Measurements from ENCODE around the gene KNDC1.
"Not testable (repeated sequence)": the region's sequence is repeated elsewhere in the genome, so short reads cannot be mapped to it uniquely, and the experiment has no call there.

Gene KNDC1

DNA sequence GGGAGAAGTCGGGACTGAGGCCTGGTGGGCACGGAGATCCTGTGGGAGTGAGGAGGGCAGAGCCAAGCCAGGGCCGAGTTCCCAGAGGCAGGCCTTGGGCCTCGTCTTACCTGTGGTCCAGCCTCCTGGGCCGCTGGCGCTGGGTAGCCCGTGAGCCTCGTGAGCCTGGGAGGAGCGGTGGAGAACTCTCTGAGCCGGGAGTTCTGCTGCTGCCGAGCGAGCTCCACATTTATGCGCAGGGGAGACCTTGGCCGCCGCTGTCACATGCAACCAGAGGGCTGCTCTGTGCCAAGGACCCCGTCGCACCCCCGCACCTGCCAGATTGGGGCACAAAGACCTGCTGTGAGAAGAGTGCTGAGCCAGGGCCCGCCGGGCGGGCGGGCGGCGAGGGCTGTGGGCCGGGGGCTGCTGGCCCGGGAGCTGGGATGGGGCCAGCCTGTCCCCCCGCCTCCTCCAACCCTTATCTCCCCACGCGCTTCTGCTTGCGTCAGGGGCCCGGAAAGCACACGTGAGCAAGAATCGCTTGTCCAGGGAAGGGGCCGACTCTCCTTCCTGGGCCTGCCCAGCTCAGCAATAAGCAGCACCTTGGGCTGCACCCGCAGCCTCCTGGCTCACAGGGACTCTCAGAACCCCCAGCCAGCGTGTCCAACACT, 87.8 kb downstream of the KNDC1 start:
- DNase-seq: no peak

DNA sequence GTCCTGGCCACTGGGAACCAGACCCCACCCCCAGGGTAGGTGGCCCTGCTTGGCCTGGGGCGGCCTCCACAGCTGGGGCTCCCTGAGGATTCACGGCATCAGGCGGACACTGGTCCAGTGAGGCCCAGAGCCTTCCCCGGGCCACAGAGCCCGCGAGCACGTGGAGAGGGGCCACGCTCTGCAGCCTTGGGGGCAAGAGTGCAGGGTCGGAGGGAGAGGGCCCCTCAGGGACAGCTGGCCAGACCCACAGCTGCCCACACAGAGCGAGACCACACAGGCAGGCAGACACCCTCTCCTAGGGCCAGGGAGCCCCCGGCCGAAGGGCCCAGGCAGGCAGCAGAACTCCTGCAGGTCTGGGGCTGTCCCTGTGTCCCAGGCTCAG, 88.3 kb downstream of the KNDC1 start:
- DNase-seq: no peak

DNA sequence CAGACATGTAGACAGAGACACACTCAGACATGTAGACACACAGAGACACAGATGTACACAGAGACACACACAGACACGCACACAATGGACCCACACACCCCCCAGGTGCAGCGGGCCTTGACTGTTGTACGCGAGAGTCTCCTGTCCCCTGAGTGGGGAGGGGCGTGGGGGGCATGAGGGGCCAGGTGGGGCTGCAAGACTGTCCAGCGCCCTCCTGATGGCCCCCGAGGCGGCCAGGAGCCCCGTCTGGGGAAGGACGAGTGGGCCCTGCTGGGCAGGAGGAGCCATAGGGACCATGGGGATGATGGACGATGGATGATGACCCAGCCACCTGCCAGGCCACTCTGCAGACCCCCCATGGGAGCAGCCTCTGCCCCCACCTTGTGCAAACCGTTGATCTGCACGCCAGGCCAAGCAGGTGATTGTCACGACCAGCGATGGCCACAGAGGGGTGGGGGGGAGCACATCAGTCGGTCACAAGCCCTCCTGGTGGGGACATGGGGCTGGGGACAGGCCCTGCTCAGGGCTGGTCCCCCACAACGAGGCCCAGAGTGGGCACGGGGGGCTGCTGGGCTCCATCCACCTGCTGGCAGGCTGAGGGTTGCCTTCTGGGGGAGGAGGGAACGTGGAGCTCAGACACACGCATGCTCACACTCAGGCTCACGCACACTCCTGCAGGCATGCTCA, 89.2 kb downstream of the KNDC1 start:
- no peak for DNase-seq

DNA sequence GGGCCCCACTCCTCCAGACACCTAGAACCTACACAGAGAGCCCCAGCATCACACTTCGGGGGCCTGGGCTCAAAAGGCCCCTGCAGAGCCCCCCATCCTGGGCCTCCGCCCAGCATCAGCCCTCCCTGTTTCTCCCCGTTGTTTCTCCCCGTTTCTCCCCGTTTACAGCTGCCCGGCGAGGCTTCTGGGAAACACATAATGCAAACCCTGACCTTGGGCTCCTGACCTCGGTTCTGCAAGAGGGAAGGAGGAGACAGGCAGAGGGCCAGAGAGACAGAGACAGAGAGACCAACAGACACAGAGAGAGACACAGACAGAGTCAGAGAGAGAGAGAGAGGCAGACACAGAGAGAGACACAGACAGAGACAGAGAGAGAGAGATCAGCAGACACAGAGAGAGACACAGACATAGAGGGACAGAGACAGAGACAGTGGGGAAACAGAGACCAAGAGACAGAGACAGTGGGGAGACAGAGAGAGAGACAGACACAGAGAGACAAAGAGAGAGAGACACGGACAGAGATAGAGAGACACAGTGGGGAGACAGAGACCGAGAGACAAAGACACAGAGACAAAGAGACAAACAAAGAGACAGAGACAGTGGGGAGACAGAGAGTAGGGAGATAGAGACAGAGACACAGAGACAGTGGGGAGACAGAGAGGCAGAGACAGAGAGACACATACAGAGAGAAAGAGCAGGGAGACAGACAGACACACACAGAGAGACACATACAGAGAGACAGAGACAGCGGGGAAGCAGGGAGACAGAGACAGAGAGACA, 90.1 kb downstream of the KNDC1 start:
- no peak for DNase-seq

DNA sequence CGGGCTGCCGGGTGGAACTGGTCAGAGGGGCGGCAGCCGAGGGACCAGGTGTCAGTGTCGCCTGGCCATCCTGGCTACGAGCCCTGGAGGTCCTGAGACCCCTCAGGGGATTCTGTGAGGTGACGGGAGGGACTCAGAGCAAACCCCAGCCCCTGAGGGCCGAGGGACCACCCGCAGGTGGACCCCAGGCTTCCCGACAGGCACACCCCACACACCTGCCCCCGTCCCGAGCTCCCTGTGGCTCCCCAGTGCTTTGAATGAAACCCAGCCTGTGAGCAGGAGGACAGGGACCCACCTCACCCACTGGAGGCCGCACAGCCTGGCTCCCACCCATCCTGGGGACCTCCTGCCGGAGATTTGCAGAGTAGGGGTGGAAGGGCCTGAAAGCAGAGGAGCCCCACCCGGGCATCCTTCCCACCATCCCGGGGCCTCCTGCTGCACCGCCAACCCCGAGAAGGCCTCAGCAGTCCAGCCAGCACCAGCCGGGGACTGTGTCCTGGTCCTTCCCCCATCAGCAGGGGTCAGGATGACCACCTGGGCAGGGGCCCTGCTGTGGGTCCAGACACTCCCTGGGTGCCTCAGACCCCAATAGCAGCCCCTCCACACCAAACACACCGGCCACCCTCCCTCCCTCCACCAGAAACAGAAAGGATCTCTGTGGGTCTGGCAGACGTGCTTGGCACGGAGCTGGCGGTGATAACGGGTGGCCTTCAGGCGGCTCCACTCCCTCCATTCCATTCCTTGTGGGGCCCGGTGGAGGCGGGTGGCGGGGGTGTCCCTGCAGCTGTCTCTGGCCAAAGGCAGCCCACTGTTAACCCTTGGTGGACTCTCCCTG, 91.6 kb downstream of the KNDC1 start:
- DNase-seq: no peak

DNA sequence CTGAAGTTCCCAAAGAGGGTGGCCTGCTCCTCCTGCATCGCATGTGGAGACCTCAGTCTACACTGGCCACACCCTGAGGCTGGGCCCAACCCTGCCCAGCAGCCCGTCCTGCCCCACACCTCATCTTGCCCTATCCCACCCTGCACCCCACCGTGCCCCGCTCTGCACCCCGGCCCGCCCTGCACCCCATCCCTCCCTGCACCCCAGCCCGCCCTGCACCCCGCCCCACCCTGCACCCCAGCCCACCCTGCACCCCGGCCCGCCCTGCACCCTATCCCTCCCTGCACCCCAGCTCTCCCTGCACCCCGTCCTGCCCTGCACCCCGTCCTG, 92.2 kb downstream of the KNDC1 start:
- DNase-seq: no peak

DNA sequence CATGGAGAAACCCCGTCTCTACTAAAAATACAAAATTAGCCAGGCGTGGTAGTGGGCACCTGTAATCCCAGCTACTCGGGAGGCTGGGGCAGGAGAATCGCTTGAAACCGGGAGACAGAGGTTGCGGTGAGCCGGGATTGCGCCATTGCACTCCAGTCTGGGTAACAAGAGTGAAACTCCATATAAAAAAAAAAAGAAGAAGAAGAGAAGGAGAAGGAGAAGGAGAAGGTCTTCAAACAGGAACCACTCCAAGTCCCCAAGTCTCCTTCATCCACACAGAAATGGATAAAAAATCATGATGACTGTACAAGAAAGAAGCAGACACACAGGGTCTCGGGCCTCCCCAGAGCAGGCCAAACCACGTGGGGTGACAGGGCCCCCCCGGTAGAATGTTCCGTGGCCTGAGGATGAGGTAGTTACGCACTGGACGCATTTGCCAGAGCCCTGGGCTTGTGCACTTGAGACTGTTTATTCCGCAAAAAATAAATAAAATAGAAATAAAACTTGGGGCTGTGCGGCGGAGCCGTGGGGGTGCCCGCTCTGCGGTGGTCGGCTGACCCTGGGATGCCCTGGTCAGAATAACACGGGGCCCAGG, 93.4 kb downstream of the KNDC1 start:
- no peak for DNase-seq

DNA sequence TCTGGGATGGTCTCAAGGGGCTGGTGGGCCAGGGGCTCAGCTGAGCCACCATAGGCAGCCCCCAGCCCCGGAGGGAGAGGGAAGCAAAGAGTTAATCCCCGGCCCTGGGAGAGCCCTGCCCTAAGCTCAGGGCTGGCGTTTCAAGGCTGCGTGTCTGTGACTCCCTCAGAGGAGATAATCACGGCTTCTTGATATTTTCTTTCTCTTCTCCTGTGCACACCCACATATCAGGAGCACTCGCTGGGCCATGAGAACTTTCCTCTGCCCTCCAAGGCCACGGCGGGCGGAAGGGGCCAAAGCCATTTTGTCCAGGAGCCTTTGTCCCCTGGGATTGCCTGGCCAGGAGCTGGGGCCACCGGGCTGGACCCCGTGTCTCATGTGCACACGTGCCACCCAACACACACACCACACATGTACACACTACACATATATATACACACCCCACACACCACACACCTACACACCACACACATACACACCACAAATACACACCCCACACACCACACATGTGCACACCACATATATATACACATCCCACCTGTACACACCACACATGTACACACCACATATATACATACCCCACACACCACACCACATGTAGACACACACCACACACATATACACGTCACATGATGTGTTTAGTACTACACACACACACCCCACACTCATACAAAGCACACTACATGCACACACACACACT, 94.6 kb downstream of the KNDC1 start:
- DNase-seq: no peak

DNA sequence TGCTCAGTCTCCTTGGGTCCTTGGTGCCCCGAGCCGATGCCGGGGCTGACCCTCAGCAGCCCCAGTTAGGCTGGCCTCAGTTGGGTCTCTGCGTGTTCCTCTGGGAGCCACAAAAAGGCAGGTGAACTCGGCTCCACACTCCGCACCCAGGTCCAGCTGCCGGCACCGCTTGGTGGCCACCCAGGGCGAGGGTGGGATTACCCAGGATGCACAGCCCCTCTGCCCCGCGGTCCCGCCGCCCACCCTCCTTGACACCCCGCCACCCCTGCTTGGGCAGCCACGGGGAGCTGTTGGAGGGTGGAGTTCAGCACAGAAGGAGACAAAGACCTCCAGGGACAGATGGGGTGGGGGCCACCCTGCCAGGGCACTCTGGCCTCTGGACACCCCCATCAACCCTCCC, 95.3 kb downstream of the KNDC1 start:
- DNase-seq: no peak

DNA sequence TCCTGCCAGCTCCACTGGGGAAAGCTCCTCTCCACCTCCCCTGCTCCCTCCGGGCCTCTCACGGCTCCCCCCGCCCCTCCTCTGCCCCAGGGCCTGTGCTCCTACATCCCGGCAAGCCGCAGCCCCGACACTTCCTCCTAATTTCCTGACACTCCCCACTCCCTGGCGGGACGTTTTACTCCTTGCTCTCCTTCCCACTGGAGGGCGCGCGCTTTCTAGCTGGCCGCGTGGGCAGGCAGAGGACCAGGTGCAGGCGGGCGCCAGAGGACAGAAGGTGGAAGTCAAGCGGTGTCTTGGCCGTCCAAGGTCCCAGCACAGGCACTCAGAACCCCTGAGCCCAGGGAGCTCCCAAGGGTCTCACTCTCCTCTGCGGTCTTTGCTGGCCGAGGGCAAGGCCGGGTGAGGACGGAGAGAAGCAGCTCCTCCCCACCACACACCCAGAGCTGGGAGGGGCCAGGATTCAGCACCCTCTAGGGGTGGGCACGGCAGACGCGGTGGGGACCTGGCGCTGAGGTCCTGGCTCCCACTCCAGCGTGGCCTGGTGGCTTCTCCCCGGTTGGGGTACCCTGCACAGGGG, 97.6 kb downstream of the KNDC1 start:
- DNase-seq: no peak

DNA sequence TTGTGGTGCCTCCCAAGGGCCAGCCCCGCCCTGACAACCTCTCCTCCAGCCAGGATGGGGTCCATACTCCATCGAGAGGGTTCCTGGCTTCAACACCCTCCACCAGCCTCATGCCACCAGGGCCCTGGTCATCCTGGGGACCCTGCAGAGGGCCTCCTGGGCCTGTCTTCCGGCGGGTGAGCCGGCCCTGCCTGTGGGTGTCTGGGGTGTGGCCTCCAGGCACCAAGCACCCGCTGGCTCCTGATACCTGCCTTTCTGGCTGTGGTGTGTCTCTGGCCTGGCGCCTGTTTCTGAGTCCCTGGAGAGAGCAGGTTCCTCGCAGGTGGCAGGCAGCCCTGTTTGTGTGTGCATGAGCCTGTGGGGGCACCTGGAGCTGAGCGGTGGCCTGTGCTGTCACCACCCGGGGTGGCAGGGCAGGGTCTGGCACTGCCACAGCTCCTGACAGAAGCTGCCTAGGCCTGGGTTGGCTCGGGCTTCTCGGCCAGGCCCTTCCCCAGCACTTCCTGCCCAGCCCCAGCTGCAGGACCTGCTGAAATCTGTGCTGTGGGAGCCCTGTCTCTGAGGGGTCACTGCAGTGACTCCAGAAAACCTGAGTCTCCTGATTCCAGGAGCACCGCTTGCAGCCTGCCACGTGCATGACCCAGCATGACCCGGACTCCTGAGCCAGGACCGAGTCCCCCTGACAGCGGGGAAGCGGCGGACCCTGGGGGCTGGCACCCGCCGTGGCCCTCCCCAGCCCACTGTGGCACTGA, 98.2 kb downstream of the KNDC1 start:
- DNase-seq: peak; percentile 48

DNA sequence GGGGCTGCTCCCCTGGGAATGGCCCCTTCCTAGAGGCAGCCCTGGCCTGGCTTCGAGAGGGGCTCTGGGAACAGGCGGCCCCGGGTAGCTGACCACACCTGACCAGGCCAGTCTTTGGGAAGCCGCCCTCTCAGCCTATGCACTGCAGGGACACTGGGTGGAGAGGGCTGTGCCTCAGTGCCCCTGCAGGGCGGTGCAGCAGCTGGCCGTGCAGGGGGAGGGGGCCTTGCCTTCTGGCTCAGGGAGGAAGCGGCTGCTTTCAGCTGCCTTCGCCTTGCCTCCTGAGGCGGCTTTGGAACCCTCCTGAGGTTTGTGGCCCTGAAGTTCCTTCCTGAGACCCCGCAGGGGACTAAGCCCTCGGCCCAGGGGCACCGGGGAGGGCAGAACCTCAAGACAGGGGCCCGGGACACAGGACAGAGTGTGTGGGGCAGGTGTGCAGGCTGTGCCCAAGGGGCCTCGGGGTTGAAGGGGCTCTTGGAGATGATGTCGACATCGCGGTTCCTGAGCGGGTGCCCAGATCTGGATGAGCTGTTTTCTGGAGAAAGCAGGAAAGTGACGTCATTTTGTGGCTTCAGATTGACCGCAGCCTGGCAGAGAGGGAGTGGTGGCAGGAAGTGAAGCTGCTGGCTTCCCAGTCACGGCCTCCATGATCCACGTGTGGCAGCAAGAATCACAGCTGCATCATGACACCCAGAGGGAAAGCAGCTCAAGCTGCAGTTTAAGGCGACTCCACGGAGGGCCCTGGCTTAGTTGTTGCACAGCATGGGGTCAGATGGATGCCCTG, 99.0 kb downstream of the KNDC1 start:
- DNase-seq: no peak

DNA sequence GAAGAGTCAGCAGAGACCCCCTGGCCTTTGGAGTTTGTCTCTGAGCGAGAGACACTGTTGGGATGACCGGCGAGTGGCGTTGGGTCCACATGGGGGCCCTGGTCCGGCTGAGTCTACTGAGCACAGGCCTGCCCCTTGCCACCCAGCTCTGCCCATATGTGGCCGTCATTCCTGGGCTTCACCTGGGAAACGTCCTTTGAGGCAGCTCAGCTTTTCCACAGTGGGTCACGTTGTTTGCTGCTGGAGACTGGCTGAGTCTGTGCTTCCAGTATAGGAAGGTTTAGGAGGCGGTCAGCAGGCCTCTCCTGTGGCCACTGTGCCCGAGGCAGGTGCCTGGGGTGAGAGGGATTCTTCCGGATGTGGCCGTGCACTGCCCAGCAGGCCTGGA, 99.6 kb downstream of the KNDC1 start:
- DNase-seq: no peak

DNA sequence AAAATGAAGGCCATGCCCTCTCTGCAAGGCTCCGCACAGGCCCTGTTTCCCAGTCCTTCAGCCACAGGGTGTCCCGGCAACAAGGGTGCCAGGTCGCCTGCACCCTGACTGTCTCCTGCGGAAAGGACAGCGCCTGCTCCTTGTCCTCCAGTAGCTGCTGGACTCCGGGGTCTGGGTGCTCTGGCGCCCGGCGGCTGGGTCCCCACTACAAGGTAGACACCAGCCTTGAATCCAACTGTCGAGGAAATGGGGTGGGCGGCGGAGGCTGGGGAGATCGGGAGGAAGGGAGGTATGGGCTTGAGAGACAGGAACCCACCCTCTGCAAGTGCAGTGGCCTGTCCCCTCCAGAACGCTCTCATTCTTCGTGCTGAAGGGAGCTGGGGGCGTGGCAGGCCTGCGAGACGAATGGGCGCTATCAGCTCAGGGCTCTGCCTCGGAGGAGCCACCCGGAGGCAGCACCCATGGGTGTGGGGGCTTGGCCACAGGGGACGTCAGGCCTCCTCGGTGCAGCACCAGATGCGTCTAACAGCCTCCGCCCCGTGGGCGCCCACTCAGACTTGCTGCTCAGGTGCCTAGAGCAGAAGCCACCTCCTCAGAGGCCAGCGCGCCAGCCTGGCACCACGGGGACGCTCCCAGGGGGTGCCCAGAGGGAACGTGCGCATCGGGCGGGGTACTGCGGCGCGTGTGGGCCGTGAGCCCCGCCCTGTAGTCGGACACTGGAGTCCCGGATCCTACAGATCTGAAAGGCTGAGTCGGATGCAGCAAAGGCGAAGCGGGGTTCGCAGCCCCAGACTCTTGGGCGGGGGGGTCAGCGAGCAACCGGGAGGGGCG, 101.1 kb downstream of the KNDC1 start:
- DNase-seq: peak; percentile 46

DNA sequence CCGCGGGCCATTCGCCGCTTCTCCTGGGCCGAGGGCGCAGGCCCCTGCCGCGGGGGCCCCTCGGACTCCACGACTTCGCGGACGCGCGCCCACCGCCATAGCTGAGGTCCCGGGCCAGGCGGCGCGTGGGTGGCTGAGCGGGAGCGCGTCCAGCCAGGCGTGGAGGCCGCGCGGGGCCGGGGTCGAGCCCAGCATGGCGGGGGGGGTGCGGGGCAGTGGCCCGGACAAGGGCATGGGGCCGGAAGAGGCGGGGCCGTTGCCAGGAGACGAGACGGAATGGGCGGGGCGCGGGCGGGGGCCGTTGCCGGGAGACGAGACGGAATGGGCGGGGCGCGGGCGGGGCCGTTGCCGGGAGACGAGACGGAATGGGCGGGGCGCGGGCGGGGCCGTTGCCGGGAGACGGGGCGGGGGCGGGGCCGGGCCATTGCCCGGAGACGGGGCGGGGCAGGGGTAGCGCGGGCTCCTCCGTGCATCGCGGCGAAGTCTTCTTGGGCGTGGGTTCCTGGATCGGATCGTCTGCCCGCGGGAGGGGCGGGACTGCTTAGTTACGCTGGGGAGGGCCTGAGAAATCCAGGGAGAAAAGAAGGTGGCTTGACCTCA, 101.8 kb downstream of the KNDC1 start:
- peak; percentile 48 for DNase-seq

DNA sequence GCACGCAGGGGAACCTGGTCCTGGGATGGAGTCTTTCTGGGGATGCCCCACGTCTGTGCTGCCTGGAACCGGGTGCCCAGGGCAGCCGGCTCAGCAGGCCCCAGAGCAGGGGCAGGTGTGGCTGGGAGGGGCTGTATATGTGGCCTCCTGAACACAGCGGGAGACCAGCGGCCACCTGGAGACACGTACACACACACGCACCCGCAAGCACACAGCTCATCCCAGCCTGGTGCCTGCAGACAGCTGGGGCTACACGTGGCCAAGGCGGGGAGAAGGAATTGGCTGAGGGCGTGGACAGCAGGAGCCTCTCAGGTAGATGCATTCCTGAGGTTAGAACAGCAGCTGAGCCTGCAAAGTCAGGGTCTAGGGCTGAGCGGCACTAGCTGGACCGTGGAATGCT, 102.7 kb downstream of the KNDC1 start:
- DNase-seq: peak; percentile 78

DNA sequence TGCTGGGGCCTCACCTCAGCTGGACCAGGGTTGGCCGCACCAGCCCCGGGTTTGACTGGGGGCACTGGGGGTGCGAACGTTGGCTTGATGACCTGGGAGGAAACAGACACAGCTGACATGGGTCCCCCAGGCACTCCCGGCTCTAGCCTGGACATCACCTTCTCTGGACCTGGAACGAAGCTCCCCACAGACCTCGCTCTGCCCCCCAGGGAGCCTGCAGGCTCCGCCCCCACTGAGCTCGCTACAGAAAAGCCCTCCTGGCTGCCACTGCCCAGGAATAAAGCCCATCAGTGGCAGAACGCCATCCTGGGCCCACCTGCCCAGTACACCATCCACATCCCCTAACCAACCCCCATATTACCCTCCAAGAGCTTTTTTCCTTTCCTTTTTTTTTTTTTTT, 103.7 kb downstream of the KNDC1 start:
- no peak for DNase-seq

DNA sequence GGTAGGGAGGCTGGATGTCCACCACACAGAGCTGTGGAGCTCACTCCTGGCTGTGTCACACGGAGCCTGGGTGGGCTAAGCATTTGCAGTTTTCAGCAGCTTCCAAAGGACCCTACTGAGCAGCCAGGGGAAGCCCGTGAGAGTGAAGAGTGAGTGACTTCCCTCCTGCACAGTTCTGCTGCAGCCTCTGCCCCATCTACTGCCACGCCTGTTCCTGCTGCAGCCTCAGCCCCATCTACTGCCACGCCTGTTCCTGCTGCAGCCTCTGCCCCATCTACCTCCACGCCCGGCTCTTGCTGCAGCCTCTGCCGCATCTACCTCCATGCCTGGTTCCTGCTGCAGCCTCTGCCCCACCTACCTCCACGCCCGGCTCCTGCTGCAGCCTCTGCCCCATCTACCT, 104.4 kb downstream of the KNDC1 start:
- no peak for DNase-seq

DNA sequence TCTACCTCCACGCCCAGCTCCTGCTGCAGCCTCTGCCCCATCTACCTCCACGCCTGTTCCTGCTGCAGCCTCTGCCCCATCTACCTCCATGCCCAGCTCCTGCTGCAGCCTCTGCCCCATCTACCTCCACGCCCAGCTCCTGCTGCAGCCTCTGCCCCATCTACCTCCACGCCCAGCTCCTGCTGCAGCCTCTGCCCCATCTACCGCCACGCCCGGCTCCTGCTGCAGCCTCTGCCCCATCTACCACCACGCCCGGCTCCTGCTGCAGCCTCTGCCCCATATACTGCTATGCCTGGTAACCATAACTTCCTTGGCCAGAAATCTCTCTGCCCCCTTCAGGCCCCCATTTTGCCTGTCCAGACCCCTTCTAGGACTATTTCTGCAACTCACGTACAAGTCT, 105.0 kb downstream of the KNDC1 start:
- DNase-seq: not testable (repeated sequence)

Measured in COR-L47 (cell line).